Germinal center (tissue), 1 donor: ENCODE measurements around the gene UCK1.
"Not testable (repeated sequence)": the region's sequence is repeated elsewhere in the genome, so short reads cannot be mapped to it uniquely, and the experiment has no call there.

Experiments used
- DNase-seq: peaks from one replicate; pipeline ENCODE4 v3.0.0; 2012; ENCODE audit warnings: mixed read lengths, low spot score

The UCK1 gene

GRCh38 chr9:131554087-131554842 is 23.2 kb upstream of the UCK1 start:
- DNase-seq = no peak

DNA sequence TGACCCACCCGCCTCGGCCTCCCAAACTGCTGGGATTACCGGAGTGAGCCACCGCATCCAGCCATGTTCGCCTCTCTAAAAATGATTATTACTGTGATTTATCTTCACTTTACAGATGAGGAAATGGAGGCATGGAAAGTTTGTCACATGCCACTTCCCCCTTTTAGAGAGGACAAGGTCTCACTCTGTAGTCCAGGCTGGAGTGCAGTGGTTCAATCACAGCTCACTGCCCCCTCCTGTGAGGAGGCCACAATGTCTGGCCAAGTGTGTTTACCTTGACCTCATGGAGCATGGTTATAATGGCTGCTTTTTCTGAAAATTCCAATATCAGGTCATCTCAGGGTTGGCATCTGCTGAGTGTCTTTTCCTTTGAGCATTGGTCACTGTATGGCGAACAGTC is 21.0 kb upstream of the UCK1 start:
- DNase-seq = no peak

DNA sequence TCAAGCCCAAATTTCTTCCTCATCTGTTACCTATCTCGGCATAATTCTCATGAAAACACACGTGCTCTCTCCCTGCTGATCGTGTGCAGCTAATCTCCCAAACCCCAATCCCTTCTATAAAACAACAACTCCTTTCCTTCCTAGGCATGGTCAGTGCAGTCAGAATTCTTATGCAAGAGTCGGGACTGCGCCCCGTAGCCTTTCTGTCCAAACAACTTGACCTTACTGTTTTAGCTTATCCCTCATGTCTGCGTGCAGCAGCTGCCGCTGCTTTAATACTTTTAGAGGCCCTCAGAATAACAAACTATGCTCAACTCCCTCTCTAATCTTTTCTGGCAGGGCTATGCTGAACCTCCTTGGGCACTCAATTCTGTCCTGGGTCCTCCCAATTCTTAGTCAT is 19.4 kb upstream of the UCK1 start:
- not testable (repeated sequence) for DNase-seq

DNA sequence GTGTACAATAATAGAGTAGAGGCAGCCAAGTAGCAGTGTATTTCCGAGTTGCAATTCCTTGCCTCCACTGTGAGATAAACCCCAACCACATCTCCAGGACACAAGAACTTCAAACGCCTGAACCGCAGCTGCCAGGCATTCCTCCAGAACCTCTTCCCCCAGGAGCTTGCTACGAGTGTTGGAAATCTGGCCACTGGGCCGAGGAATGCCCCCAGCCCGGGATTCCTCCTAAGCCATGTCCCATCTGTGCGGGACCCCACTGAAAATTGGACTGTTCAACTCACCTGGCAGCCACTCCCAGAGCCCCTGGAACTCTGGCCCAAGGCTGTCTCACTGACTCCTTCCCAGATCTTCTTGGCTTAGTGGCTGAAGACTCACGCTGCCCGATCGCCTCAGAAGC is 18.1 kb upstream of the UCK1 start:
- not testable (repeated sequence) for DNase-seq

DNA sequence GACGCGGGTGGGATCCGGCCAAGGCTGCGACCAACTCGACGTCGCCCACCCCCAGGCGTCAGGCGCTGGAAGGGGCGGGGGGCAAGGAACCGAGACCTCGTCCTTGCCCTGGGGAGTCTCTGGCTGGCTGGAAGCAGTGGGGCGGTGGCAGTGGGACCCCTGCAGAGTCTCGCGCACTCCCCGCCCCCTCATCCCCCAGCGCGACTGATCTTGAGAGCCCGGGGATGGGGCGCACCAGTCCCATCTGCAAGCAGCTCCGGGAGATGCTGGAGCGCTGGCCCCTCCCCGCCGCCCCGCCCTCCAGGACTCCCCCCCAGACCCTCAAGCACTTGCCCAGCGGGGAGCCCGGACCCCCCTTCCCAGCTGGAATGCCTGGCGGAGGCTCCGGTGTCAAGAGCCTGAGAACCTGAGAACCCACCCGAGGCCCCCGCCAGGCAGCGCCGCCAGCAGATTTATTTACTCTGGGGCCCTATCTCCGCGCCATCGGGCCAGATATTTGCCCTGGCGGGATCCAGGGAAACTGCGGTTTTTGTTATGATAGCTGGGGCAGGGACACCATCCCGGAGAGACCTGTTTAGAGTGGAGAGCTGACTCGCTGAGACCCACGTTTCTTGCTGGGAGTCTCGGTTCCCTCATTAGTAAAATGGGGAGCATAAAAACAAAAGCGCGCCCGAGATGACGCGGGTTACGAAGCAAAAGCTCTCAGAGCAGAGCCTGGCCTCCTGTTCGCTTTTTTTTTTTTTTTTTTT is 15.4 kb upstream of the UCK1 start:
- no peak for DNase-seq

DNA sequence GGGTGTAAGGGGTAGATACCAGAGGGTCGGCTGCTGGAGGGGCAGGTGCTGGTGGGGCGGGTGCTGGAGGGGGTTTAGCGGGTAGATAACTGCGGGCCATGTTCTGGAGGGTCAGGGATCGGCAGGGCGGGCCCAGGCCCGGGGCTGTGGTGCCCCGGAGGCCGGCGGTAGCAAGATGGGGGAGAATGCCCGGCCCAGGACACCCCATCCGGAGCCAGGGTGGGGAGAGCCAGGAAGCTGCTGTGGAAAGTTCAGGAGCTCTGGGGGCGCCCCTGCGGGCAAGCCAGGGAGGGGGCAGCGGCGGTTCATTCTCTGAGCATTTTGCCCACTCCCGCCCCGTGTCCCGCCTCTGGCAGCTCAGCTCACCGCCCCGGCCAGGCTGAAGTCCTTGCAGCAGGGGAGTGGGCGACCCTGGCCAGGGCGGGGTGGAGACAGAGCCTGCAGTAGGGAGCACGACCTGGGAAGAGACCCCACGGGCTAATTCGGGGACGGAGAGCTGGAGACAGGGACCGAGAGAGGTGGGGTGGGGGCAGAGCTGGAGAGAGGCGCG is 14.8 kb upstream of the UCK1 start:
- no peak for DNase-seq

DNA sequence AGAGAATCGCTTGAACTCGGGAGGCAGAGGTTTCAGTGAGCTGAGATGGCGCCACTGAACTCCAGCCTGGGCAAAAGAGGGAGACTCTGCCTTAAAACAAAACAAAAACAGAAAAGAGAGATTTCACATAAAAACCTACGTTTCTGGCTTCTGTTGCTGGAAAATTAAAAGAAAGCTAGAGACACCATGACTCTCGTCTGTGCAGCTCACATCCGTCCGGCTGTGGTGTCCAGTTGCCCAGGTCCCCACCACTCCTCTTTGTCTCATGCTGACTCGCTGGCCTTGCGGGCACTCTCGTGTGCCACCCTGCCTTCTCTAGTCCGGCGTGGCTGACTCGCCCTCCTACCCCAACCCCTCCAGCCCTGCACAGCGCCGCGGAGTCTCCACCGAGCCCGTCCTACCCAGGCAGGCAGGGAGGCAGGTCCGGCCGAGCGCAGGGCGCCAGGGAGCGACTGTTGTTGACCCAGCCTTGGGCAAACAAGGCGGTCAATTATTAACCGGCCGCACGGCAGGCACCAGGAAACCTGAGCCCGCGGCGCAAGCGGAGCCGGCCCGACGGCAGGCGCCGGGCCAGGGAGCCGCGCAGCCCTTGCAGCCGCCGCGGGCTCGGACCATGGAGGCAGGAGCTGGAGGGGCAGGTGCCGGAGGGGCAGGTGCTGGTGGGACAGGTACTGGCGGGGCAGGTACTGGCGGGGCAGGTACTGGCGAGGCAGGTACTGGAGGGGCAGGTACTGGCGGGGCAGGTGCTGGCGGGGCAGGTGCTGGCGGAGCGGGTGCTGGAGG is 14.1 kb upstream of the UCK1 start, which contains the start of gene PRRT1B:
PRRT1B (plus strand) TSS at position 521 of the 783 bp plus-strand sequence; CDS start at position 614, 93 bp downstream.
- no peak for DNase-seq

DNA sequence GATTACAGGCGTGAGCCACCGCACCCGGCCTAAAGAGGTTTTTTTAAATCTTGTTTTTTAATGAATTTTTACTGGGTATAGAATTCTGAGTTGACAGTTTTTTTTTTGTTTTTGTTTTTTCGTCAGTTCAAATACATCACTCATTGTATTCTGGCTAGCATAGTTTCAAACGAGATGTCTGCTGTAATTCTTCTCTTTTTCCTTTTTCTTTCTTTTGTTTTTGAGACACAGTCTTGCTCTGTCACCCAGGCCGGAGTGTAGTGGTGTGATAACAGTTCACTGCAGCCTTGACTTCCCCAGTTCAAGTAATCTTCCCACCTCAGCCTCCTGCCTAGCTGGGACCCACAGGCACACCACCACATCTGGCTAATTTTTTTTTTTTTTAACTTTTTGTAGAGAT is 12.1 kb upstream of the UCK1 start:
- no peak for DNase-seq

DNA sequence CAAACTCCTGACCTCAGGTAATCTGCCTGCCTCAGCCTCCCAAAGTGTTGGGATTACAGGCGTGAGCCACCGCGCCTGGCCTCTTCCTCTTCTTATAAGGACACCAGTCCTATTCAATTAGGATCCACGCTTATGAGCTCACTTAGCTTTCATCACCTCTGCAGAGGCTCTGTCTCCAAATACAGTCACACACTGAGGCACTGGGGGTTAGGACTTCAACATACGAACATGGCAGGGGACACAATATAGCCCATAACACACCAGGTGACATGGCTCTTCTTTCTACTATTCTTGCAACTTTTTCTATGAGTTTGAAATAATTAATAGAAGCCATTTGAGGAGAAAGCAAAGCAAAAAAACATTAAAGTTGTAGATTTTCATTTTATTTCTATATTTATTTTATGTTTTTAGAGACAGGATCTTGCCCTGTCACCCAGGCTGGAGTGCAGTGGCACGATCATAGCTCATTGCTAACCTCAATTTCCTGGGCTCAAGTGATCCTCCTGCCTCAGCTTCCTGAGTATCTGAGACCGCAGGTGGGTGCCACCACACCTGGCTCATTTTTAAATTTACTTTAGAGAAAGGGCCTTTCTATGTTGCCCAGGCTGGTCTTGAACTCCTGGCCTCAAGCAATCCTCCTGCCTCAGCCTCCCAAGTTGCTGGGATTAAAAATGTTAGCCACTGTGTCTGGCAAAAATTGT is 8.3 kb upstream of the UCK1 start:
- DNase-seq = no peak

DNA sequence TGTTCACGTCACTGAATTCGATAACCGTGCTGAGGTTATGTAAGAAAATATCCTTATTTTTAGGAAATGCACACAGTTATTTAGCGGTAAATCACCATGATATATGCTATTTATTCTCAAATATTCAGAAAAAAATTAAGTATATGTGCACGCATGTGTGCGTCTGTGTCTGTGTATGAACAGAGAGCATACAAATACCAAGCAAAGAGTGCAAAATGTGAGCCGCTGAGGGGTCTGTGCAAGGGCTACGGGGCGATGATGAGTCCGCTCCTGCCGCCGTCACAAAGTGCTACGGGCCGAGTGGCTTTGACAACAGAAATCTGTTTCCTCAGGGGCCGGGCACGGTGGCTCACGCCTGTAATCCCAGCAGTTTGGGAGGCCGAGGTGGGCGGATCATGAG is 6.9 kb upstream of the UCK1 start:
- no peak for DNase-seq

DNA sequence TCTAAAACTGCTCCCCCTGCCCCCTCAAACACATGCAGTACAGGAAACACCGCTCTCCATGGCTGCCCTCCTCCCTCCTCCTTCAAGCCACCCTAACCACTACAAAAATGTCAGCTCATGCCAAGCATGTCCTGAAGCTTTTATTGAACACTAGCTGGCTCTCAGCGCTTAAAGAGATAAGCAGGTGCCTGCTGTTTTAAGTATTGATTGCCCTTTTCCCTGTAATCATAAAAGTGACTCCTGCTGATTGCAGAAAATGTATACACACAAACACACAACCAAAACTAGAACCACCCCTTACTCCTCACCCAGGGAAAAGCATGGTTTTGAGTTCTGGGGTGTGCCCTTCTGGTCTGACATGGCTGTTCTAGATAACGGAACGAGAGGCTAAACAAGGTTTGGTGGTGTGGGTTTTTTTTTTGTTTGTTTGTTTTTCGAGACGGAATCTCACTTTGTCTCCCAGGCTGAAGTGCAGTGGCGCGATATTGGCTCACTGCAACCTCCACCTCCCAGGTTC is 3.7 kb upstream of the UCK1 start:
- peak; percentile 4 for DNase-seq

DNA sequence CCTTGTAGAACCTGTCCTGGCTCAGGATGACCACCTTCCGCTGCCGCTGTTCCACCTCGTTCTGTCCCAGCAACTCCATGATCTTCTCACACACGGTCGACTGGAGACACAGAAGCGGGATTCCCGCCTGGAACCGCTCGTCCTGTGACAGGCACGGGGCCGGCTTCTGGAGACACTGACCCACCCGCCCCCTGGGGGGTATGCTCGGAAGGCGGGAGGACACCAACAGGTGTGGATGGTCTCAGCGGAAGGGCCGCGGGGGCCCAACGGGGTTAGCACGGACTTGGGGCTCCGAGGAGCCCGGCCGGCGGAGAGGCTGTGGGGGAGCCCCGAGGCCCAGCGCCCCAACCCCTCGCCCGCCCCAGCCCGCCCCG is 530 bp downstream of the UCK1 start:
- DNase-seq = peak; percentile 50

DNA sequence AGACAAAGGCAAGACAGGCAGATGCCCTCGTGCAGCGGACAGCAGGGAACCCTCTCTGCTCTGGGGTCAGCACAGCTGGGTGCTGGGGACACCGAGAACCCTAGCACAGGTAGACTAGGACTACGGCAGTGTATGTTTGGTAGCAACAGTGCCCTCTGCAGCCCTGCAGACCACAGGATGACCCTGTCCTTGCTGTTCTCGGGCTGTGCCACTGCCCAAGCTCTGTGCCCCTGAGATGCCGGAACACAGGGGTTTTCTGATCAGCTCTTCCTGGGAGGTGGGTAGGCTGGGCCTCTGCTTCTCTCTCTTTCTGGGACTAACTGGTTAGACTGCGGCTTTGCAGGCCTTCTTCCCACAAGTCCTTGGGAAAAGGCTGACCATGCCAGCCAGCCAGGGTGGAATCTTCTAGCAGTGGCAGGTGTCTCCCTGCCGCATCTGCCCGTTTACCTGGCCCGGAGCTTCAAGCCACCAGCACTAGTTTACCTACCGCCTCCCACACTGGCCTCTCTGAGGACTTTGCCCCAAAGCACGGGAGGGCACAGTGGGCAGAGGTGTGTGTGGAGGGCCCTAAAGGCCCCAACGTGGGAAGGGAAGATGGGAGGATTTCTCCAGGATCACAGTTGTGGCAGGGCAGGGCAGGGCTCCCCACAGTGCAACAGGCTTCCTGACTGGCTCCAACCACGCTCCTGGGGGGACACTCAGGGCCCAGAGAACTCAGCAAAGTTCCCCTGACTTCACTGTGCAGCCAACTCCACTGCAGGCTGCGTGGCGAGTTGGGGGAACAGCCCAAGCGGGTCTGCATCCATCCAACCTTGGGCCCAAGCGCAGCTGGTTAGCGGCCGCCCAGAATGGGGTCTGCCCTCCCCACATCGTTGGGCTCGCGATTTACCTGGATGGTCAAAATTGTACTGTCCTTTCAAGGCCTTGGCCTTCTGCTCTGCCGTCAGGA is 1.2 kb downstream of the UCK1 start:
- DNase-seq = no peak

- DNase-seq = no peak
Observed at GRCh38 chr9:131528886-131529505, 2.1 kb downstream of the UCK1 start.

GRCh38 chr9:131528186-131528585 is 2.9 kb downstream of the UCK1 start:
- DNase-seq = no peak

DNA sequence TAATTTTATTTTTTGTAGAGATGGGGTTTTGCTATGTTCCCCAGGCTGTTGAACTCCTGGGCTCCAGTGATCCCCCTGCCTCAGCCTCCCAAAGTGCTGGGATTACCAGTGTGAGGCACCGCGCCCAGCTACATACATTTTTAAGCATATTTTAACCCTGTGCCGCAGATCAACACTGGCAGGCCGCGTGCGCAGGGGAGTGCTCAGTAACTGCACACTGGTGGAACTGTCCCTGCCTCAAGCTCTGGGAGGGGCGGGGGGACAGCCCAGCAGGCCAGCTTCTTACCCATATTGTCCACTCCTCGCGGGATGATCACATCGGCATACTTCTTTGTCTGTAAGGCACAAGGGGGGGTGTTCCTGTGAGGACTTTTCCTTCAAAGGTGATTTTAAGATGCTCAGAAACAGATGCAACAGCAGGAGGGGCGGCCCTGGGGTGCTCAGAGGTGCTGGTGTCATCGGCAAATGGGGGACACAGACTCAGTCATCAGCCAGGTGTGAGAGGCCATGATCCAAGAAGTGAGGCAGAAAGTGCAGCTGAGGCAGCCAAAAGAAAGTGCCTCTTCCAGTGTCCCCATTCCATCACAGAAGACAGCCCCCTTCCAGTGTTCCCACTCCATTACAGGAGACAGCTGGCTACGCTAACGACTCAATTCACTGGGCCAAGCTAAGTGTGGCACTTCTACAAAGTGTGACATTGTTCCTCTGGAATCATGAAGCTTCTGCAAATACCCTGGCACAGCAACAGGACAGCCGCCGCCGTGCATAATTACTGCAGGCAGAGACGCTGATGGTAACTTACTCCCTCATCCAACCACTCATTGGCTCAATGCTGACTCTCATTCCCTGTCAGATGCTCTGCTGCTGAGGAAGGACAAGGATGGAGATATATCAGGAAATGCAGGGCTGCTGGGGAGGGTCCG is 5.2 kb downstream of the UCK1 start:
- DNase-seq = no peak

GRCh38 chr9:131524665-131525315 is 6.3 kb downstream of the UCK1 start:
- no peak for DNase-seq
